ENCODE results near the gene HDAC4.

GRCh38 chr2:239114119-239114581 is 286.7 kb downstream of the HDAC4 start:
- TF ChIP-seq SIN3A (conservative IDR thresholded peaks at IDR 0.05 in 1 of 2, IDR thresholded peaks at IDR 0.05 in 1 of 2; ENCODE audit: low read depth in 1 of 2, low read length in 2 of 2) (no peak), CTCF (IDR thresholded peaks at IDR 0.05; ENCODE audit: control extremely low read depth in 1 of 3, insufficient read depth in 1 of 3, low read depth in 1 of 3, low read length in 3 of 3) (no peak), POLR2A (IDR thresholded peaks at IDR 0.05; ENCODE audit: control extremely low read depth in 1 of 2, low read depth in 2 of 2, low read length in 2 of 2) (no peak), SP2 (IDR thresholded peaks at IDR 0.05; ENCODE audit: low read length) (no peak), EP300 (IDR thresholded peaks at IDR 0.05; ENCODE audit: borderline replicate concordance in 1 of 2, low read depth in 2 of 2, low read length in 2 of 2) (no peak), SP1 (IDR thresholded peaks at IDR 0.05; ENCODE audit: low read depth, low read length) (no peak)

Data from H1 (cell line).